SKM-1 treated with dmso at 0.1 percent for 144 hours (cell line): ENCODE data around the gene CD300LD.

Source experiments
- DNase-seq: peaks from one replicate; lab custom pipeline; 2025; ENCODE audit not compliant: unreplicated experiment; lab: John Stamatoyannopoulos, UW

CD300LD gene

DNA sequence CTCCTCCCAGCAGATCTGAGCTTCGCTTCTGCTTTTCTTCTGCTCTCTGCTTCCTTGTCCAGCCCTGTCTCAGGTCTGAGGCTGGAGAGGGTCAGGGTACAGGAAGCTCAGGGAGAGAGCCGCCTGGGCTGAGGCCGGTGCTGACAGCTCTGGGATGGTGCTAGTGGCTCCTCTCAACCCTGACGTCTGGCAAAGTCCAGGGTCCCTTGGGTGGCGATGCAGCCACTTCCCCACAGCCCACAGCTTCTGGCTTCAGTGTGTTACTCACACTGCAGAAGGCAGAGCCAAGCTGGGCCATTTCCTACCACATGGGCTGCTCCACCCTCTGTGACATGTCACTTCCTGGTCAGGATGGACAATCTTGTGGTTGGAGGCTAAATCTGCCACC lies 46.2 kb downstream of the CD300LD start, which contains the start of gene CD300C:
CD300C (minus strand) TSS at position 273 of the 388 bp plus-strand sequence. CDS start 333 bp downstream, outside the sequence.
- DNase-seq = peak; percentile 76

DNA sequence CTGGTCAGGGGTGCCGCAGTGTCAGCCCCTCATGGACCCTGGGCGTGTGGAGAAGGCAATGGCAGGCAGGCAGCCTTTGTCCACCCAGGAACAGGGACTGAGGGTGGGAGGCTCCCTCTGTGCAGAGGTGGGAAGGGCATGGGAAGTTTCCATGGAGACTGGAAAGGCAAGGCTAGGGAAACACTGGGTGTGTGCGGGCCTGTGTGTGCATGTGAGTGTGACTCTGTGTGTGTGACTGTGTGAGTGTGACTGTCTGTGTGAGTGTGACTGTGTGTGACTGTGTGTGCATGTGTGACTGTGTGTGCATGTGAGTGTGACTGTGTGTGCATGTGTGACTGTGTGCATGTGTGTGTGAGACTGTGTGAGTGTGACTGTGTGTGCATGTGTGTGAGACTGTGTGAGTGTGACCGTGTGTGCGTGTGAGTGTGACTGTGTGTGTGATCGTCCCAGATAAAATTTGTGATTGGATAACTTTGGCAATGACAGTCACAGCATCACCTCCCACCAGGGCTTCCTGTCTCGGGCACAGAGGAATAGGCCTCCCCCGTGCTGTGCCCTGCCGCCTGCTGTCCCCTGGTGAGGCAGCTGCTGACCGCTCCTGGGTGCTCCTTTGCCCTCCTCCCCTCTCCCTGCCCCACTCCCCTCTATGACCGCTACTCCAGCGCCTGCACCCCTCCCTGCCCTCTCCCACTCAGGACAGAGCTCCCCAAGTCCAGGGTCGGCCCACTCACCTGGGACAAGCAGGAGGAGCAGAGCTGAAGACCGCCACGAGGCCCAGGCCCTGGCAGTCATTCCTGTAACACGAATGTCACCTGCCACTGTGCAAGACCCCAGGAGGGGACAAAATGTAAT lies 46.9 kb downstream of the CD300LD start:
- DNase-seq = no peak

DNA sequence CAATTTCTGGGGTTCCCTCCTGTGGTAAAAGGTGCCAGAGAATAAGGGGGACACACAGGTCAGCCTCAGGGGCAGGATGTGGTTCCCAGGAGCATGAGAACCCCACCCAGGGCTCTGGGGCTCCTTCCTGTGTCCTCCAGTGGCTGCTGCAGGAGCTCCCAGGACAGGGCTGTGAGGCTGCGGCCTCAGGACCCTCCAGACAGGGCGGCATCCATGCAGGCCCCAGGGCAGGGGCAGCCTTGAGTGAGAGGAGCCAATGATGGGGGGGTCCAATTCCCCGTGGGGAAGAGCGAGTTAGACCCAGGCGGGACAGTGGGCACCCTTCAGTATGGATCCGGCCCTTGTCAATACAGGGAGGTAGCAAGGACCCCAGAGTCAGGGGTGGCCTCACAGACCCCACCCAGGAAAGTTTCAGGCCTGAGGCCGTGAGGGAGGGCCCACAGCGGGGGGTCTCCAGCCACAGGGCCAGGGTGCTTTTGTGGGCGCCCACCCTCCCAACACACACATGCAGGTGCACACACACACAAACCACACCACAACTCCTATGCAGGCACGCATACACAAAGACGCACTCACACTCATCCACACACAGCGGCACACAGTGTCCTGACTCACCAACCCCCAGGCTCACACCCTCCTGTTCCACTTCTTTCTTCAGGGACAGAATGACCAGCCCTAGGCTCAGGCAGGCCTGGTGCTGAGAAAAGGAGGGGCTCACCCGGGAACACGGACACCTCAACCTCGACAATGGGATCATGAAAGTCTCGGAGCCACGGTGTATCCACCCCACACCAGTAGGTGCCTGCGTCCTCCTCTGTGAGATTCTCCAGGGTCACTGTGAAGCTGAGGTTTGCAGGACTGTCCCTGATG lies 48.0 kb downstream of the CD300LD start:
- DNase-seq = no peak

DNA sequence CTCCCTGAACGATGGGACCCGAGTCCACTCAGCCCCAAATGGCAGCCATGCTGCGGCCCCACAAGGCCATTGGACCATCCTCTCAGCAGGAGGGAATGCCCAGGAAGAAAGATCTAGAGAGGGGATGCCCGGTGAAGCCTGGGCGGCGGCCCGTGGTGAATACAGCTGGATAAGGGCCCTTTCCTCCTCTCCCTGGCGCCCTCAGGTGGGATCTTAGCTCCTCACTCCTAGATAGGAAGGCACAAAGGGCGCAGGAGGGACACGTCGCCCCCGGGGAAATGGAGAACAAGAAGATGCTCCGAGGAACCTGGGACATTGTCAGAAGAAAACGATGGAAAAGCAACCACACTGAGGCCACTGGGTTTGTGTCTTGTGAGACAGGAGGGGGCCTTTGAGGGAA lies 48.7 kb downstream of the CD300LD start:
- DNase-seq = no peak

DNA sequence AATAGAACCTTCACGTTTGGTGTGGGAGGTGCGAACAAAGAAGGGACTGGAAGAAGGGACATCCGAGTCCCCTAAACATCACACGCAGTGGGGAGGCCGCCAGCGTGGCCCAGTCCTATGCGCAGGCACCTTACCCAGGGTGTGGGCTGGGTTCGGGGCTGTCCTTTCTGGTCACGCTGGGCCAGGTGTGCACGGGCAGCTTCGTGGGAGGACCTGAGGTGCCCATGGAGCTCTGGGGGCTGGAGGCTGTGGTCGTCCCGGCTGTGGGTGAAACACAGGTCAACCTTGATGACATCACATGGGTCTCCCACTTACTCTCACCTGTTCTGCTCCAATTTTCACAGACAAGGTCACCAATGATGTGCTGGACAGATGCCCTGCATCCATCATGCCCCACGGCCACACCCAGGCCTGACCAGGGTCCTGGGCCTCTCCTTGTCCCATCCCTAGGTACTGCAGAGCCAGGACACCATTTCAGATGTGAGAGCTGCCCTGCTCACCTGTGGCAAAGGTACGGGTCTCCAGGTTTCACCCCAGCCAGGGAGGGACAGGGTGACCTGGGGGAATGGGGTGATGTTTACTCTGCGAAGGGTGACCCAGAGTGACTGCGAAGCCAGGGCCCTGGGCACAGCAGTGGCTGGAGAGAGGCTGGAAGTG lies 49.2 kb downstream of the CD300LD start:
- no peak for DNase-seq

DNA sequence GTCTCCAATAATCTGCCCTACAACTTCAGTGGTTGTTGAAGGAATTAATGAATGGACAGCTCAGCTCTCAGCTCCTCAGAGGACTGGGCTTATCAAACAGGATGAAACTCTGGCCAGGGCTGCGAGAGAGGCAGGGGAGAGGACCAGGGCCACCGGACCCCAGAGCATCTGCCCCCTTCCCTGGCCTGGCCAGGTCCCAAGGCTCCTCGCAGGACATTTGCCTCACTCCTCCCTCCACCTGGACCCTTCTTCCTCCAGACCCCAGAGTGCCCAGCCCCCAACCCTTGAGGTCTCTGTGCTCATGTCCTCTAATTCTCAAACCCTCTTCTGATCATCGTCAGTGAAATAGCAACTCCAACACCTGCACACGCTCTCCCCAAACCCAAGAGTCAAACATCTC lies 49.9 kb downstream of the CD300LD start:
- DNase-seq = no peak

DNA sequence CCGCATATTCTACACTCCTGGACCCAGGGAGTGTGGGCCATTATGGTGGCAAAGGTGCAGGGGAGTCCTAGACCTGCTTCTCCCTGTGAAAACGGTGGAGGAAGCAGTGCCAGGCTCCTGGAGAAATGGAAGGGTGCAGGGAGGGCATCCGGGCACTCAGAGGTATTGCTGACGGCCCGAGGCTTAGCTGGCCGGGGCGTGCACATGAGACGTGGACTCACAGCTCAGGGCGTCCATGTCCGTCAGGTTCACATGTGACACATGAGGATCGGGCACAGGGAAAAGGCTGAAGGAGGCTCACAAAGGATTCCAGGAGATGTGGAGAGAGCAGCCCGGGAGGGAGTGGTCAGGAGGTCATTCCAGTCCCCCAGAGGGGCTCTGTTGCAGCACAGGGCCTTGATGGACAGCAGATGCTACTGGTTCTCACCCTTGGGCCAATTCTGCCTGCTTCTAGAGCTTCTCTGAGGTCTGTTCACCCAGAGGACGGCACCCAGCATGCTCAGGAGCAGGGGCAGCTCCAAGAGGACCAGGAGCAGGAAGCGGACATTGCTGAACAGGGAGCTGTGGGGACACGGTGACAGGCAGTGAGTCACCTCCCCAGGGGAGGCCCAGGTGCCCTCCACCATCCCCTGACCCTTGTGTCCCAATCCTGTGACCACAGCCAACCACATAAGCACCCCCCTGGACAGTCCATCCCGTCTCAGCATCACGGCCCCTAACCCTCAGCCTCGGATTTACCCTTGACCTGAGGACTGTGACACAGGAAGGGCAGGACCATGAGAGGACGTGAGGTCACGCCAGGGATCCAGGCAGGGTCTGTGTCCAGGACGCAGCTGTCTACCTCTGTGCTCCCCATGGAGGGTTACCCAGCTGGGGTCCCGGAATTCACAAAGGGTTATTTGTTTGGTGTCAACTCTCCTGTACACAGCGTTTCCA lies 50.6 kb downstream of the CD300LD start:
- DNase-seq = no peak

DNA sequence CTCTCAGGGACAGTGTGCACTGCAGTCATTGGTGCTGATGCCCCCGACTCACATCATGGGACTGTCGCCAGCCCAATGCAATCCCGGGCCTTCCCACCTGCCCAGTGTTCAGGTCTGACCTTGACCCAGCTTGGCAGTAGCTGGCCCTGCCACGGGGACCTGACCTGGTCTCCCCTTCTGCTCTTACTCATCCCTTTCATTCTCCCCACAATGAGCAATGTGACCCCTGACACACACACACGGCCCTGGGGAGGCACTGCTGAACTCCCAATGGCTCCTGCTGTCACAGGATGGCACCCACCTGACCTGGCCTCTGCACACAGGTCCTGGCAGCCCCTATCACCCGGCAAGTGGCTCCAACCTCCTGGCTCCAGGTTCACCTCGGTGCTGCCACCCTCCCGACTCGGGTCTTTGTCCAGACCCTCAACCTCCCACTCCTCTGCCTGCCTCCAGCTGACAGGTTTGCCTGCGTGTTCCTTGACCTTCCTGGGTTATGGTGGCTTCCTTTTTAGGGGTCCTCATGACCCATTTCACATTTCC lies 52.7 kb downstream of the CD300LD start:
- DNase-seq = no peak

DNA sequence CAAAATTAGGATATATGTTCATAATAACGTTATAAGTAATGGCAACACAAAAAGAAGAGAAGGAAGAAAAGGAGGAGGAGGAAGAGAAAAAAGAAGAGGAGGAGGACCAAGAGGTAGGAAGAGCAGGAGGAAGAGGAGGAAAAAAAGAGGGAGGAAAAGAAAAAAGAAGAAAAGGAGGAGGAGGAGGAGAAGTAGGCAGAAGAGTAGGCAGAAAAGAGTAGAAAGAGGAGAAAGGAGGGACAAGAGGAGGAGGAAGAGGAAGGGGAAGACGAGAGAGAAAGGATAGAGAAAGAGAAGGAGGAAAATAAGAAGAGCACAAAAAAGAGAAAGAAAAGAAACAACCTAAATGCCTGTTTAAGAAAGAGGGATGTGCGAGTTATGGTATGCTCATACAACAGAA lies 55.2 kb downstream of the CD300LD start:
- no peak for DNase-seq

DNA sequence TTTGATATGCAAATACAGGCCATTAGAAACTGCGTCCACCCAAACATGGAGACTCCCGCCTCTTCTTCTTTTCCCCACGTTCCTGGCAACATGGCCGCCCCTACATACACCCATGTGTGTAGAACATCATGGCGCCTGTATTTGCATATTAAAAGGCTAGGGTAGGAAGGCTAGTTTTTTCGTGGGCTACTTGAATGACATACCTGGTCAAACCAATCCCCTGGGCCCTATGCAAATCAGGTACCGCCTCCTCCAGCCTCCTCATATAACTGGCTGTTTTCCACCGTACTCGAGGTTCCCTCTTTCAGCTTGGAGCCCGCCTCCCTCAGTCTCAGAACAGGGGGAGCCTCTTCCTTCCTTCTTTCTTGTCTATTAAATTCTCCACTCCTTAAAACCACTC lies 60.0 kb downstream of the CD300LD start:
- DNase-seq = peak; percentile 95

DNA sequence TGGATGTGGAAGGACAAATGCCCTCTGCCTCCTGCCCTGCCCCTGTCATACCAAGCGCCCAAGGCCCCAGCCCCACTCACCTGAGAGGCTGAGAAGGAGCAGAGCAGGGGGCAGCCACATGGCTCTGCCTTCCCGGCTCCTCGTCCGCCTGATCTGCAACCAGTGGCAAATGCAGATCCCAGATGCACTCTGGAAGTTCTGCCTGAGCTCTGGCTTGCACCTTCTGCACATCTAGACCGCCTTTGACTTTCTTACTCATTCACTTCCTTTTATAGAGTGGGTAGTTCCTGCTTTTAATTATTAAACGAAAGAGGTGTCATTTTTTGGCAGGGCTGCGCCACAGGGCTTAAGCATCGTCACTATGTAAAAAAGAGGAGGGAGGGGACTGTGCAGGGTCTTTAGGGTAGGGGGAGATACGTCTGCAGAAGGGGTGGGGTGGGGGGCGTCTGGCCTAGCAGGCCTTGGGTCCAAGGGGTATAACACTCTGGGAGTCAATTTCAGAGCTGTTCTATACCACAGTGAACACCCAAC lies 60.8 kb downstream of the CD300LD start, which contains the start of gene CD300LB:
CD300LB (minus strand) TSS at position 245 of the 531 bp plus-strand sequence; CDS start at position 120, 125 bp downstream.
- no peak for DNase-seq

DNA sequence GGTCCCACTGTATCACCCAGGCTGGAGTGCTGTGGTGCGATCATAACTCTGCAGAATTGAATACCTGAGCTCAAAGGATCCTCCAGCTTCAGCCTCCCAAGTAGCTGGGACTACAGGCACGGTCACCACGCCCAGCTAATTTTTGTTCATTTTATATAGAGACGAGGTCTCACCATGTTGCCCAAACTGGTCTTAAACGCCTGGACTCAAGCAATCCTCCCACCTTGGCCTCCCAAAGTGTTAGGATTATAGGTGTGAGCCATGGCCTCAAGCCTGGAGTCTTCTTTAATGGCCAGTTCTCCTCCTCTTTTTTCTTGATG lies 61.3 kb downstream of the CD300LD start:
- DNase-seq = no peak
